Ovary (tissue), 9 donors: ENCODE measurements around the gene TBR1. TPM values are rescaled to one million over a fixed set of nuclear protein-coding genes. Genes with fewer than 3 reads are reported as not detected.
A peak's percentile ranks its signal among the peaks of the same experiment; 100 is the strongest.

Source experiments
- DNase-seq, 5 donors: peaks; one replicate each; pipeline ENCODE4 v3.0.0-alpha.2; 2019 to 2020
- H3K27ac ChIP-seq, 2 donors: fragments of 200-600 bp; one replicate each; pipeline versions ENCODE4 v1.5.1 to v1.8.0; 2019 to 2022
- H3K27me3 ChIP-seq: fragments of 200-600 bp; one replicate; pipeline ENCODE4 v1.8.0; 2022
- H3K36me3 ChIP-seq: fragments of 200-600 bp; sonication (generic); one replicate; pipeline ENCODE4 v1.5.1; 2019
- H3K4me1 ChIP-seq: one replicate; pipeline ENCODE4 v1.8.1; 2013; ENCODE audit warnings: mild to moderate bottlenecking, moderate library complexity; ENCODE audit not compliant: insufficient read depth
- H3K4me3 ChIP-seq: fragments of 200-600 bp; sonication (generic); one replicate; pipeline ENCODE4 v1.5.1; 2017
- H3K9me3 ChIP-seq, 2 donors: fragments of 200-600 bp in 1 of 2; sonication (generic) in 1 of 2; one replicate each; pipeline versions ENCODE4 v1.5.1 to v1.8.1; 2013 to 2019; ENCODE audit warnings: mild to moderate bottlenecking in 1 of 2, moderate library complexity in 1 of 2
- EP300 ChIP-seq: sonication (generic); formaldehyde crosslinking; IDR thresholded peaks from one replicate; pipeline ENCODE4 v1.6.1; 2017; ENCODE audit warnings: antibody characterized with exemption
- POLR2A ChIP-seq: fragments of 450-650 bp; IDR thresholded peaks from one replicate; pipeline ENCODE4 v1.6.1; 2017; ENCODE audit warnings: antibody characterized with exemption, mild to moderate bottlenecking, moderate library complexity
- WGBS, 3 donors: extraction: QIAGEN DNeasy Blood & Tissue Kit in 1 of 3; methylation state at CpG; one replicate each; pipeline versions ENCODE4 v1.1.5 to v1.1.7; 2013 to 2017; 5-methylcytosine and 5-hydroxymethylcytosine counted together
- intact Hi-C, 4 donors: fragments of 100-400 bp; cut with DNase I; formaldehyde crosslinking; loops; one replicate each; pipeline versions ENCODE4 v1.11.0 to v1.15.1; 2022 to 2023
- polyA plus RNA-seq, 2 donors: library from polyadenylated mRNA; stranded (reverse); fragments of 200-250 nt in 1 of 2; fragments of 350-450 nt in 1 of 2; fragmentation: Illumina TruSeq in 1 of 2; extraction: RNeasy Lipid Tissue Mini Kit (QIAGEN cat#74804) in 1 of 2; gene quantifications; one replicate each; pipeline ENCODE4 v1.2.3, GENCODE V29; 2013 to 2014
- total RNA-seq, 7 donors: library from RNA; depleted of rRNA in 2 of 7; stranded (reverse); fragments of >200 nt in 2 of 7; fragmentation: NEBNext Ultra II Directional in 3 of 7; extraction: Animal tissue kit (Norgen Biotek cat#: 25700) in 3 of 7; gene quantifications; one replicate each; pipeline versions ENCODE4 v1.1.0 to v1.2.4, GENCODE V29; 2016 to 2023
- TF ChIP-seq, protein P1 (sequence below), 3 donors: fragments of 450-650 bp in 2 of 3; fragments of 200-600 bp in 1 of 3; IDR thresholded peaks; one replicate each; pipeline versions ENCODE4 v1.5.1 to v1.8.0; 2016 to 2022; ENCODE audit warnings: antibody characterized with exemption in 3 of 3, mild to moderate bottlenecking in 1 of 3
- donor health status: DM: no; HTN: no; CAD: no; lungs with moderate emphysema.
- donor health status: DM: no; HTN: no; CAD: no.
- donor health status: Bipolar disorder and iron deficiency.
- donor health status: DM: yes; HTN: yes; CAD: no.
- donor health status: DM: no; HTN: no; CAD: no.
- donor health status: DM: yes; HTN: yes; CAD: no.

TBR1 gene
- total and polyA plus RNA-seq, 9 donors = not detected

DNA sequence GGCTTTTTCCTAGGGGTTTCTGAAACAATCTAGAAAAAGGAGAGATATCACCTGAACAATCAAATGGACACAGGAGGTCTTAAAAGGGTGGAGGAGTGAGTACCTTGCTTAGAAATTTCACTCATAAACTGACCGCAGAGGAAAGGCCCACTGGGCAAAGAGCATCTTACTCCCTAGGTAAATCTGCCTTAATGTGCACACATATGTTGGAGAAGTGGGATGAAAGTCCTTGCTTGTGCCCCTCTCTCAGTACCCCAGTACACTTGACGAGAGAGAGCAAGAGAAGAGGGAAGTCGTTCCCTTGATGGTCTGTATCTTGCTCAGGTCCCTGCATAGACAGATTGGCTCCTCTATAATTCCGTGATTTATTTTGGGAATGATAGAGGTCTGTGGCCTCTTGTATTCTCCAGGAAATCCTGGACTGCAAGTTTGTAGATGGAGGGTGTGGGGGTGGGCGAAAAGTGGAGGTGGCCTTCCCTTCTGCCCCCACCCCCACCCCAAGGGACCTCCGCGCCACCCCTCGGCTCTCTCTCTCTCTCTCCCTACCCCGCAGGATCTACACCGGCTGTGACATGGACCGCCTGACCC lies 6.8 kb downstream of the TBR1 start:
- no peaks in the 10 kb centered on the region for H3K36me3 ChIP-seq
- intact Hi-C loops = no loop called here

DNA sequence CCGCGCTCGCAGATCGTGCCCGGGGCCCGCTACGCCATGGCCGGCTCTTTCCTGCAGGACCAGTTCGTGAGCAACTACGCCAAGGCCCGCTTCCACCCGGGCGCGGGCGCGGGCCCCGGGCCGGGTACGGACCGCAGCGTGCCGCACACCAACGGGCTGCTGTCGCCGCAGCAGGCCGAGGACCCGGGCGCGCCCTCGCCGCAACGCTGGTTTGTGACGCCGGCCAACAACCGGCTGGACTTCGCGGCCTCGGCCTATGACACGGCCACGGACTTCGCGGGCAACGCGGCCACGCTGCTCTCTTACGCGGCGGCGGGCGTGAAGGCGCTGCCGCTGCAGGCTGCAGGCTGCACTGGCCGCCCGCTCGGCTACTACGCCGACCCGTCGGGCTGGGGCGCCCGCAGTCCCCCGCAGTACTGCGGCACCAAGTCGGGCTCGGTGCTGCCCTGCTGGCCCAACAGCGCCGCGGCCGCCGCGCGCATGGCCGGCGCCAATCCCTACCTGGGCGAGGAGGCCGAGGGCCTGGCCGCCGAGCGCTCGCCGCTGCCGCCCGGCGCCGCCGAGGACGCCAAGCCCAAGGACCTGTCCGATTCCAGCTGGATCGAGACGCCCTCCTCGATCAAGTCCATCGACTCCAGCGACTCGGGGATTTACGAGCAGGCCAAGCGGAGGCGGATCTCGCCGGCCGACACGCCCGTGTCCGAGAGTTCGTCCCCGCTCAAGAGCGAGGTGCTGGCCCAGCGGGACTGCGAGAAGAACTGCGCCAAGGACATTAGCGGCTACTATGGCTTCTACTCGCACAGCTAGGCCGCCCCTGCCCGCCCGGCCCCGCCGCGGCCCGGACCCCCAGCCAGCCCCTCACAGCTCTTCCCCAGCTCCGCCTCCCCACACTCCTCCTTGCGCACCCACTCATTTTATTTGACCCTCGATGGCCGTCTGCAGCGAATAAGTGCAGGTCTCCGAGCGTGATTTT lies 7.6 kb downstream of the TBR1 start:
- Histone ChIP-seq H3K4me1 (peaks cover 10% of the 10 kb centered on the region), H3K4me3 (peak overlapping the region; percentile 14), H3K27me3 (peaks cover 7% of the 10 kb centered on the region), H3K27ac (no peak overlapping the region), H3K36me3 (no peaks in the 10 kb centered on the region), H3K9me3 (peaks cover 0 to 11% of the 10 kb centered on the region in 2 donors)
- WGBS, 3 donors = 4 to 7% (median 6%) methylated on average over 95 to 125 of the region's 125 CpGs
- intact Hi-C loops = no loop called here
- DNase-seq = peak in 1 of 5 donors; percentile 15
- TF ChIP-seq POLR2A (no peak), EP300 (no peak)

More for the DNA sequence above, 6.8 kb downstream of the TBR1 start:
- 32 to 60% (median 44%) methylated on average over 11 of the region's 11 CpGs for WGBS, 3 donors
- peaks cover 10% of the 10 kb centered on the region for H3K4me1 ChIP-seq
- H3K9me3 ChIP-seq = peaks cover 0 to 11% of the 10 kb centered on the region in 2 donors
- H3K27me3 ChIP-seq = peaks cover 7% of the 10 kb centered on the region
- TF ChIP-seq, protein P1, sequence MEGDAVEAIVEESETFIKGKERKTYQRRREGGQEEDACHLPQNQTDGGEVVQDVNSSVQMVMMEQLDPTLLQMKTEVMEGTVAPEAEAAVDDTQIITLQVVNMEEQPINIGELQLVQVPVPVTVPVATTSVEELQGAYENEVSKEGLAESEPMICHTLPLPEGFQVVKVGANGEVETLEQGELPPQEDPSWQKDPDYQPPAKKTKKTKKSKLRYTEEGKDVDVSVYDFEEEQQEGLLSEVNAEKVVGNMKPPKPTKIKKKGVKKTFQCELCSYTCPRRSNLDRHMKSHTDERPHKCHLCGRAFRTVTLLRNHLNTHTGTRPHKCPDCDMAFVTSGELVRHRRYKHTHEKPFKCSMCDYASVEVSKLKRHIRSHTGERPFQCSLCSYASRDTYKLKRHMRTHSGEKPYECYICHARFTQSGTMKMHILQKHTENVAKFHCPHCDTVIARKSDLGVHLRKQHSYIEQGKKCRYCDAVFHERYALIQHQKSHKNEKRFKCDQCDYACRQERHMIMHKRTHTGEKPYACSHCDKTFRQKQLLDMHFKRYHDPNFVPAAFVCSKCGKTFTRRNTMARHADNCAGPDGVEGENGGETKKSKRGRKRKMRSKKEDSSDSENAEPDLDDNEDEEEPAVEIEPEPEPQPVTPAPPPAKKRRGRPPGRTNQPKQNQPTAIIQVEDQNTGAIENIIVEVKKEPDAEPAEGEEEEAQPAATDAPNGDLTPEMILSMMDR (IDR thresholded peaks at IDR 0.05) = no peak
- no peak for TF ChIP-seq EP300
- no peak for TF ChIP-seq POLR2A
- H3K27ac ChIP-seq = no peak overlapping the region
- DNase-seq = no peak
- H3K4me3 ChIP-seq = no peak overlapping the region

DNA sequence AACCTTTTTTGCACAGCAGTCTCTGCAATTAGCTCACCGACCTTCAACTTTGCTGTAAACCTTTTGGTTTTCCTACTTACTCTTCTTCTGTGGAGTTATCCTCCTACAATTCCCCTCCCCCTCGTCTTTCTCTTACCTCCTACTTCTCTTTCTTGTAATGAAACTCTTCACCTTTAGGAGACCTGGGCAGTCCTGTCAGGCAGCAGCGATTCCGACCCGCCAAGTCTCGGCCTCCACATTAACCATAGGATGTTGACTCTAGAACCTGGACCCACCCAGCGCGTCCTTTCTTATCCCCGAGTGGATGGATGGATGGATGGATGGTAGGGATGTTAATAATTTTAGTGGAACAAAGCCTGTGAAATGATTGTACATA lies 8.3 kb downstream of the TBR1 start:
- WGBS, 3 donors = 12 to 24% (median 23%) methylated on average over 9 of the region's 9 CpGs
- intact Hi-C loops = no loop called here
- Histone ChIP-seq H3K4me1 (peaks cover 8% of the 10 kb centered on the region), H3K4me3 (no peak overlapping the region), H3K27me3 (peaks cover 5% of the 10 kb centered on the region), H3K36me3 (no peaks in the 10 kb centered on the region), H3K27ac (no peak overlapping the region), H3K9me3 (peaks cover 0 to 11% of the 10 kb centered on the region in 2 donors)
- no peak for DNase-seq
- TF ChIP-seq EP300 (no peak), POLR2A (no peak)

DNA sequence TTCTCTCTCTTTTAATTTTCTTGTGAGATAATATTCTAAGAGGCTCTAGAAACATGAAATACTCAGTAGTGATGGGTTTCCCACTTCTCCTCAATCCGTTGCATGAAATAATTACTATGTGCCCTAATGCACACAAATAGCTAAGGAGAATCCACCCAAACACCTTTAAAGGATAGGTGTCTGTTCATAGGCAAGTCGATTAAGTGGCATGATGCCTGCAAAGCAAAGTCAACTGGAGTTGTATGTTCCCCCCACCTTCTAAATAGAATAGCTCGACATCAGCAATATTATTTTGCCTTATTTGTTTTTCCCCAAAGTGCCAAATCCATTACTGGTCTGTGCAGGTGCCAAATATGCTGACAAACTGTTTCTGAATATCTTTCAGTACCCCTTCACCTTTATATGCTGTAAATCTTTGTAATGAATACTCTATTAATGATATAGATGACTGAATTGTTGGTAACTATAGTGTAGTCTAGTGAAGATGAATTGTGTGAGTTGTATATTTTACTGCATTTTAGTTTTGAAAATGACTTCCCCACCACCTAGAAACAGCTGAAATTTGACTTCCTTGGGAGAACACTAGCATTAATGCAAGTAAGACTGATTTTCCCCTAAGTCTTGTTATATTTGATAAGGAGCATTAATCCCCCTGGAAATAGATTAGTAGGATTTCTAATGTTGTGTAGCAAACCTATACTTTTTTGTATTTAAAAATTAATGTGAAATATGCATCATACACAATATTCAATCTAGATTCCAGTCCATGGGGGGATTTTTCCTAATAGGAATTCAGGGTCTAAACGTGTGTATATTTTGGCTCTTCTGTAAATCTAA lies 9.0 kb downstream of the TBR1 start:
- peaks cover 5% of the 10 kb centered on the region for H3K27me3 ChIP-seq
- H3K27ac ChIP-seq = no peak overlapping the region
- WGBS, 3 donors = 23 to 39% (median 23%) methylated on average over 4 of the region's 4 CpGs
- peaks cover 8% of the 10 kb centered on the region for H3K4me1 ChIP-seq
- H3K4me3 ChIP-seq = no peak overlapping the region
- H3K9me3 ChIP-seq = peaks cover 0 to 11% of the 10 kb centered on the region in 2 donors
- TF ChIP-seq EP300 = no peak
- TF ChIP-seq, protein P1 (IDR thresholded peaks at IDR 0.05) = no peak
- TF ChIP-seq POLR2A = no peak
- intact Hi-C loops = loop anchor here in 1 of 4 donors (5.0 kb wide), 1 partner anchor 1057 kb away; no protein-coding TSS in a partner anchor
- no peak for DNase-seq
- H3K36me3 ChIP-seq = no peaks in the 10 kb centered on the region
